Measurements from ENCODE around the gene SPRED2.

DNA sequence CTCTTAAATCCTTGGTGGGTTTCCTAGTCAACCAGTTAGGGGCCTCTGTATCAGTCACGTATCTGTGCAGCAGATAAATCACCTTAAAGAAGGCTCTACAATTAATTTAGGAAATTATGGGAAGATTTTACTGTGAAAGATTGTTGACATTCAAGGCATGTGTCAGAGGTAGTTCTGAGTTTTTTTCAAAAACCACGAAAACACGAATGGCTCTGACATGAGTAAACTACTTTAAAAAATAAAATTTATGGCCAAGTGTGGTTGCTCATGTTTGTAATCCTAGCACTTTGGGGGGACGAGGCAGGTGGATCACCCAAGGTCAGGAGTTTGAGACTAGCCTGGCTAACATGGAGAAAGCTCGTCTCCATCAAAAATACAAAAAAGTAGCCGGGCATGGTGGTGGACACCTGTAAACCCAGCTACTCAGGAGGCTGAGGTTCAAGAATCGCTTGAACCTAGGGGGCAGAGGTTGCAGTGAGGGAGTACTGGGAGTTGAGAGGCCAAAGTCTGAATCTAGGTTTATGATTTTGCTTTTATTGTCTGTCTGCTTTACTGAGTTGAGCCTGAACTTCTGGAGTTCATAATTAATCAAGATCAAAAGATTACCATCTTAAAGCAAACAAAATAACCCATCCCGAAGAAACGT, 77.1 kb downstream of the SPRED2 start:
- TF ChIP-seq, protein P1, sequence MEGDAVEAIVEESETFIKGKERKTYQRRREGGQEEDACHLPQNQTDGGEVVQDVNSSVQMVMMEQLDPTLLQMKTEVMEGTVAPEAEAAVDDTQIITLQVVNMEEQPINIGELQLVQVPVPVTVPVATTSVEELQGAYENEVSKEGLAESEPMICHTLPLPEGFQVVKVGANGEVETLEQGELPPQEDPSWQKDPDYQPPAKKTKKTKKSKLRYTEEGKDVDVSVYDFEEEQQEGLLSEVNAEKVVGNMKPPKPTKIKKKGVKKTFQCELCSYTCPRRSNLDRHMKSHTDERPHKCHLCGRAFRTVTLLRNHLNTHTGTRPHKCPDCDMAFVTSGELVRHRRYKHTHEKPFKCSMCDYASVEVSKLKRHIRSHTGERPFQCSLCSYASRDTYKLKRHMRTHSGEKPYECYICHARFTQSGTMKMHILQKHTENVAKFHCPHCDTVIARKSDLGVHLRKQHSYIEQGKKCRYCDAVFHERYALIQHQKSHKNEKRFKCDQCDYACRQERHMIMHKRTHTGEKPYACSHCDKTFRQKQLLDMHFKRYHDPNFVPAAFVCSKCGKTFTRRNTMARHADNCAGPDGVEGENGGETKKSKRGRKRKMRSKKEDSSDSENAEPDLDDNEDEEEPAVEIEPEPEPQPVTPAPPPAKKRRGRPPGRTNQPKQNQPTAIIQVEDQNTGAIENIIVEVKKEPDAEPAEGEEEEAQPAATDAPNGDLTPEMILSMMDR (IDR thresholded peaks at IDR 0.05; ENCODE audit: low read depth, low read length), result no peak
- TF ChIP-seq POLR2A (IDR thresholded peaks at IDR 0.05; ENCODE audit: extremely low read depth, insufficient read length) (no peak), MYC (IDR thresholded peaks at IDR 0.05; ENCODE audit: low read depth, low read length) (no peak)
